Measurements from ENCODE around the gene RGPD5.
"Not testable (repeated sequence)": the region's sequence is repeated elsewhere in the genome, so short reads cannot be mapped to it uniquely, and the experiment has no call there.

The RGPD5 gene

GRCh38 chr2:109891024-109891423, 96.9 kb downstream of the RGPD5 start:
- in situ Hi-C loops (cut with HindIII; ENCODE audit: low sequenced_read_pairs) = not testable (repeated sequence)

GRCh38 chr2:109893736-109894135, 99.6 kb downstream of the RGPD5 start:
- in situ Hi-C loops (cut with HindIII; ENCODE audit: low sequenced_read_pairs) = not testable (repeated sequence)

- in situ Hi-C loops (cut with HindIII; ENCODE audit: low sequenced_read_pairs) = not testable (repeated sequence)
Observed at GRCh38 chr2:109894141-109894540, 100.0 kb downstream of the RGPD5 start.

- in situ Hi-C loops (cut with HindIII; ENCODE audit: low sequenced_read_pairs) = not testable (repeated sequence)
Observed at GRCh38 chr2:109895090-109895869, 101.2 kb downstream of the RGPD5 start.

- in situ Hi-C loops (cut with HindIII; ENCODE audit: low sequenced_read_pairs) = not testable (repeated sequence)
Observed at GRCh38 chr2:109896212-109896611, 102.1 kb downstream of the RGPD5 start.

GRCh38 chr2:109897769-109898461, 103.8 kb downstream of the RGPD5 start:
- in situ Hi-C loops (cut with HindIII; ENCODE audit: low sequenced_read_pairs) = not testable (repeated sequence)

GRCh38 chr2:109898462-109899336, 104.6 kb downstream of the RGPD5 start, which contains the start of gene LIMS3:
Gene LIMS3, plus strand, starts transcription at chr2:109898688. Its CDS starts 41 bp downstream, at chr2:109898729.
- in situ Hi-C loops (cut with HindIII; ENCODE audit: low sequenced_read_pairs) = not testable (repeated sequence)

GRCh38 chr2:109905796-109906195, 111.7 kb downstream of the RGPD5 start:
- in situ Hi-C loops (cut with HindIII; ENCODE audit: low sequenced_read_pairs) = not testable (repeated sequence)

Data from endothelial cell of hepatic sinusoid (primary cell).